GM21576 (cell line): ENCODE measurements around the gene ZCCHC14.

ENCODE experiments used
- ATAC-seq: cut with Tn5 transposase; IDR thresholded peaks from one replicate; pipeline ENCODE4 v1.9.1; 2021; ENCODE audit warnings: mild to moderate bottlenecking, moderate library complexity; ENCODE audit not compliant: unreplicated experiment

ZCCHC14 gene

GRCh38 chr16:87414251-87414680 lies 78.6 kb downstream of the ZCCHC14 start:
- ATAC-seq: no peak

- ATAC-seq: no peak
These were observed 79.8 kb downstream of the ZCCHC14 start for GRCh38 chr16:87412996-87413421.

- no peak for ATAC-seq
These were observed 80.3 kb downstream of the ZCCHC14 start for GRCh38 chr16:87412371-87412995.

GRCh38 chr16:87411375-87412271 lies 81.2 kb downstream of the ZCCHC14 start:
- ATAC-seq: no peak

GRCh38 chr16:87410968-87411367 lies 81.9 kb downstream of the ZCCHC14 start:
- no peak for ATAC-seq

- no peak for ATAC-seq
These were observed 82.3 kb downstream of the ZCCHC14 start for GRCh38 chr16:87410530-87410929.

- no peak for ATAC-seq
These were observed 83.0 kb downstream of the ZCCHC14 start for GRCh38 chr16:87409781-87410180.

- ATAC-seq: no peak
These were observed 83.7 kb downstream of the ZCCHC14 start for GRCh38 chr16:87409153-87409552.

- ATAC-seq: peak; percentile 55
These were observed 85.2 kb downstream of the ZCCHC14 start for GRCh38 chr16:87407511-87408112.

GRCh38 chr16:87406495-87407088 lies 86.2 kb downstream of the ZCCHC14 start:
- ATAC-seq: no peak

- no peak for ATAC-seq
These were observed 87.8 kb downstream of the ZCCHC14 start for GRCh38 chr16:87404764-87405625.

- ATAC-seq: no peak
These were observed 97.5 kb downstream of the ZCCHC14 start for GRCh38 chr16:87395181-87395842.

GRCh38 chr16:87393680-87394055 lies 99.2 kb downstream of the ZCCHC14 start:
- no peak for ATAC-seq

GRCh38 chr16:87392821-87393679 lies 99.8 kb downstream of the ZCCHC14 start:
- no peak for ATAC-seq

- ATAC-seq: peak; percentile 51
These were observed 100.6 kb downstream of the ZCCHC14 start, which contains the start of gene MAP1LC3B for GRCh38 chr16:87391950-87392820. Gene MAP1LC3B (plus strand): TSS chr16:87392336. CDS start chr16:87392428, 92 bp downstream.

- peak; percentile 8 for ATAC-seq
These were observed 101.4 kb downstream of the ZCCHC14 start for GRCh38 chr16:87391324-87391949.

- no peak for ATAC-seq
These were observed 102.0 kb downstream of the ZCCHC14 start for GRCh38 chr16:87390641-87391323.
